Measurements from ENCODE around the gene HNRNPUL2.
A peak's percentile ranks its signal among the peaks of the same experiment; 100 is the strongest.
"Not testable (repeated sequence)": the region's sequence is repeated elsewhere in the genome, so short reads cannot be mapped to it uniquely, and the experiment has no call there.

Gene HNRNPUL2

DNA sequence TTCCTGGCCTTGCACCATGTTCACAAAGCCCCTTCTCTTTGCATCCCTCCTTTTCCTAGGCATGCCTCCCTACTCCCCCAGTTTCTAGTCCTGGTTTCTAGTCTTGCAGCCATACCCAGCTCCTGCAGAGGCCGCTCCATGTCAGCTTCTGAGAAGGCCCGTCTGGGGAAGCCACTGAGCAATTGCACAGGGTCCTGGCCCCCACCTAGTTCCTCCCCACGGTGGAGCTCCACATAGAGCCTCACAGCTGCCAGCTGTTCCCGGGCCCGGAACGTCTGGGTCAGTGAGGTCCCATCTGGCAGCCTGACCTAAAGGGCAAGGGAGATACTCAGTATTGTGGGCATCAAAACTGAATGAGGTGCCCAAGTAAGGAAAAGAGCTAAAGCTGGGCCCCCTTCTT lies 50.6 kb downstream of the HNRNPUL2 start:
- ATAC-seq = no peak

DNA sequence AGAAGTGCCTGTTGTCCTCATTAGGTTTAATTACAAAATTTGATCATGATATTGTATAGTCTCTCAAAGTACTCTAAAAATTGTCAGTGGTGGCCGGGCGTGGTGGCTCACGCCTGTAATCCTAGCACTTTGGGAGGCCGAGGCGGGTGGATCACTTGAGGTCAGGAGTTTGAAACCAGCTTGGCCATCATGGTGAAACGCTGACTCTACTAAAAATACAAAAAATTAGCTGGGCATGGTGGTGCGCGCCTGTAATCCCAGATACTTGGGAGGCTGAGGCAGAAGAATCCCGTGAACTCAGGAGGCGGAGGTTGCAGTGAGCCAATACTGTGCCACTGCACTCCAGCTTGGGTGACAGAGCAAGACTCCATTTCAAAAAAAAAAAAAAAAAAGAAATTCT lies 51.8 kb downstream of the HNRNPUL2 start:
- not testable (repeated sequence) for ATAC-seq

More for the DNA sequence above, 50.6 kb downstream of the HNRNPUL2 start:
- TF ChIP-seq ZNF8 (CRISPR knock-in tag; IDR thresholded peaks at IDR 0.05) (no peak), ZC3H10 (CRISPR knock-in tag; IDR thresholded peaks at IDR 0.05) (no peak), ARNTL (CRISPR knock-in tag; IDR thresholded peaks at IDR 0.05; ENCODE audit: borderline replicate concordance, low read depth) (no peak), ZFP3 (CRISPR knock-in tag; IDR thresholded peaks at IDR 0.05) (no peak), ISL1 (CRISPR knock-in tag; IDR thresholded peaks at IDR 0.05) (no peak), CSDC2 (CRISPR knock-in tag; IDR thresholded peaks at IDR 0.05) (no peak), TOX (CRISPR knock-in tag; IDR thresholded peaks at IDR 0.05; ENCODE audit: borderline replicate concordance) (no peak)
- TF ChIP-seq, protein P1, sequence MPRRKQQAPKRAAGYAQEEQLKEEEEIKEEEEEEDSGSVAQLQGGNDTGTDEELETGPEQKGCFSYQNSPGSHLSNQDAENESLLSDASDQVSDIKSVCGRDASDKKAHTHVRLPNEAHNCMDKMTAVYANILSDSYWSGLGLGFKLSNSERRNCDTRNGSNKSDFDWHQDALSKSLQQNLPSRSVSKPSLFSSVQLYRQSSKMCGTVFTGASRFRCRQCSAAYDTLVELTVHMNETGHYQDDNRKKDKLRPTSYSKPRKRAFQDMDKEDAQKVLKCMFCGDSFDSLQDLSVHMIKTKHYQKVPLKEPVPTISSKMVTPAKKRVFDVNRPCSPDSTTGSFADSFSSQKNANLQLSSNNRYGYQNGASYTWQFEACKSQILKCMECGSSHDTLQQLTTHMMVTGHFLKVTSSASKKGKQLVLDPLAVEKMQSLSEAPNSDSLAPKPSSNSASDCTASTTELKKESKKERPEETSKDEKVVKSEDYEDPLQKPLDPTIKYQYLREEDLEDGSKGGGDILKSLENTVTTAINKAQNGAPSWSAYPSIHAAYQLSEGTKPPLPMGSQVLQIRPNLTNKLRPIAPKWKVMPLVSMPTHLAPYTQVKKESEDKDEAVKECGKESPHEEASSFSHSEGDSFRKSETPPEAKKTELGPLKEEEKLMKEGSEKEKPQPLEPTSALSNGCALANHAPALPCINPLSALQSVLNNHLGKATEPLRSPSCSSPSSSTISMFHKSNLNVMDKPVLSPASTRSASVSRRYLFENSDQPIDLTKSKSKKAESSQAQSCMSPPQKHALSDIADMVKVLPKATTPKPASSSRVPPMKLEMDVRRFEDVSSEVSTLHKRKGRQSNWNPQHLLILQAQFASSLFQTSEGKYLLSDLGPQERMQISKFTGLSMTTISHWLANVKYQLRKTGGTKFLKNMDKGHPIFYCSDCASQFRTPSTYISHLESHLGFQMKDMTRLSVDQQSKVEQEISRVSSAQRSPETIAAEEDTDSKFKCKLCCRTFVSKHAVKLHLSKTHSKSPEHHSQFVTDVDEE (CRISPR knock-in tag; IDR thresholded peaks at IDR 0.05) = no peak

DNA sequence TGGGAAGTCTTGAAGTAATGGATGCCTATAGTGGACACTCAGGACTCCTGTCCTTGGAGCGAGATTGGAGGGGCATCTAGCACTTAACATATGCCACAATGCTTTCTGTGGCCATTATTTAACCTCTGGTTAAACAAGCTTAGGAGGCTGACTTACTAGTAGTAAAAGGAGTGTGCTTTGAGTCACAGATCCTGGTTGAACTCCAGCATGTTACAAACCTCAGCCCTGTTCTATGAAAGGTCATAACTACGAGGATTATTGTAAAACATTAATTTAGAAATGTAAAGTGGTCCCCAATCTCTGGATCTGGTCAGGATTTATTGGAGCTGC lies 54.1 kb downstream of the HNRNPUL2 start:
- no peak for ATAC-seq
- TF ChIP-seq SNAI2 (CRISPR knock-in tag; IDR thresholded peaks at IDR 0.05) (no peak), PPARA (CRISPR knock-in tag; IDR thresholded peaks at IDR 0.05; ENCODE audit: borderline replicate concordance) (no peak), OSR1 (CRISPR knock-in tag; IDR thresholded peaks at IDR 0.05) (no peak)
- TF ChIP-seq, protein P2, sequence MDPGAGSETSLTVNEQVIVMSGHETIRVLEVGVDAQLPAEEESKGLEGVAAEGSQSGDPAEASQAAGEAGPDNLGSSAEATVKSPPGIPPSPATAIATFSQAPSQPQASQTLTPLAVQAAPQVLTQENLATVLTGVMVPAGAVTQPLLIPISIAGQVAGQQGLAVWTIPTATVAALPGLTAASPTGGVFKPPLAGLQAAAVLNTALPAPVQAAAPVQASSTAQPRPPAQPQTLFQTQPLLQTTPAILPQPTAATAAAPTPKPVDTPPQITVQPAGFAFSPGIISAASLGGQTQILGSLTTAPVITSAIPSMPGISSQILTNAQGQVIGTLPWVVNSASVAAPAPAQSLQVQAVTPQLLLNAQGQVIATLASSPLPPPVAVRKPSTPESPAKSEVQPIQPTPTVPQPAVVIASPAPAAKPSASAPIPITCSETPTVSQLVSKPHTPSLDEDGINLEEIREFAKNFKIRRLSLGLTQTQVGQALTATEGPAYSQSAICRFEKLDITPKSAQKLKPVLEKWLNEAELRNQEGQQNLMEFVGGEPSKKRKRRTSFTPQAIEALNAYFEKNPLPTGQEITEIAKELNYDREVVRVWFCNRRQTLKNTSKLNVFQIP (CRISPR knock-in tag; IDR thresholded peaks at IDR 0.05; ENCODE audit: borderline replicate concordance, low read depth) = no peak
- TF ChIP-seq, protein P1 (CRISPR knock-in tag; IDR thresholded peaks at IDR 0.05) = no peak

DNA sequence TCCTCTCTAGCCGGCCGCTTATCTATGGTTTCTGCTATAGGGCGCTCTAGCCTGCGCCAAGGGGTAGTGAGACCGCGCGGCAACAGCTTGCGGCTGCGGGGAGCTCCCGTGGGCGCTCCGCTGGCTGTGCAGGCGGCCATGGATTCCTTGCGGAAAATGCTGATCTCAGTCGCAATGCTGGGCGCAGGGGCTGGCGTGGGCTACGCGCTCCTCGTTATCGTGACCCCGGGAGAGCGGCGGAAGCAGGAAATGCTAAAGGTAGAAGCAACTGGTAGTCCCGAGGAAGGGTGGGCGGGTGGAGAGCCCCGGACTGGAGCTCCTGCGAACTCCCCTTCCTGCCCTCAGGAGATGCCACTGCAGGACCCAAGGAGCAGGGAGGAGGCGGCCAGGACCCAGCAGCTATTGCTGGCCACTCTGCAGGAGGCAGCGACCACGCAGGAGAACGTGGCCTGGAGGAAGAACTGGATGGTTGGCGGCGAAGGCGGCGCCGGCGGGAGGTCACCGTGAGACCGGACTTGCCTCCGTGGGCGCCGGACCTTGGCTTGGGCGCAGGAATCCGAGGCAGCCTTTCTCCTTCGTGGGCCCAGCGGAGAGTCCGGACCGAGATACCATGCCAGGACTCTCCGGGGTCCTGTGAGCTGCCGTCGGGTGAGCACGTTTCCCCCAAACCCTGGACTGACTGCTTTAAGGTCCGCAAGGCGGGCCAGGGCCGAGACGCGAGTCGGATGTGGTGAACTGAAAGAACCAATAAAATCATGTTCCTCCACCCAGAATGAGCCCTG lies 55.5 kb downstream of the HNRNPUL2 start, which contains the start of the genes LBHD1 and UQCC3:
LBHD1 (minus strand) TSS at position 660 of the 782 bp plus-strand sequence. CDS start 2,236 bp downstream, outside the sequence.
UQCC3 (plus strand) TSS at position 66 of the 782 bp plus-strand sequence; CDS start at position 139, 73 bp downstream.
- TF ChIP-seq SNAI2 (CRISPR knock-in tag; IDR thresholded peaks at IDR 0.05) (no peak), CSDC2 (CRISPR knock-in tag; IDR thresholded peaks at IDR 0.05) (no peak), ZNF70 (CRISPR knock-in tag; IDR thresholded peaks at IDR 0.05) (no peak), OSR1 (CRISPR knock-in tag; IDR thresholded peaks at IDR 0.05) (no peak), ZFP3 (CRISPR knock-in tag; IDR thresholded peaks at IDR 0.05) (no peak)
- TF ChIP-seq, protein P3, sequence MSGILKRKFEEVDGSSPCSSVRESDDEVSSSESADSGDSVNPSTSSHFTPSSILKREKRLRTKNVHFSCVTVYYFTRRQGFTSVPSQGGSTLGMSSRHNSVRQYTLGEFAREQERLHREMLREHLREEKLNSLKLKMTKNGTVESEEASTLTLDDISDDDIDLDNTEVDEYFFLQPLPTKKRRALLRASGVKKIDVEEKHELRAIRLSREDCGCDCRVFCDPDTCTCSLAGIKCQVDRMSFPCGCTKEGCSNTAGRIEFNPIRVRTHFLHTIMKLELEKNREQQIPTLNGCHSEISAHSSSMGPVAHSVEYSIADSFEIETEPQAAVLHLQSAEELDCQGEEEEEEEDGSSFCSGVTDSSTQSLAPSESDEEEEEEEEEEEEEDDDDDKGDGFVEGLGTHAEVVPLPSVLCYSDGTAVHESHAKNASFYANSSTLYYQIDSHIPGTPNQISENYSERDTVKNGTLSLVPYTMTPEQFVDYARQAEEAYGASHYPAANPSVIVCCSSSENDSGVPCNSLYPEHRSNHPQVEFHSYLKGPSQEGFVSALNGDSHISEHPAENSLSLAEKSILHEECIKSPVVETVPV (CRISPR knock-in tag; IDR thresholded peaks at IDR 0.05) = no peak
- peak; percentile 87 for ATAC-seq

DNA sequence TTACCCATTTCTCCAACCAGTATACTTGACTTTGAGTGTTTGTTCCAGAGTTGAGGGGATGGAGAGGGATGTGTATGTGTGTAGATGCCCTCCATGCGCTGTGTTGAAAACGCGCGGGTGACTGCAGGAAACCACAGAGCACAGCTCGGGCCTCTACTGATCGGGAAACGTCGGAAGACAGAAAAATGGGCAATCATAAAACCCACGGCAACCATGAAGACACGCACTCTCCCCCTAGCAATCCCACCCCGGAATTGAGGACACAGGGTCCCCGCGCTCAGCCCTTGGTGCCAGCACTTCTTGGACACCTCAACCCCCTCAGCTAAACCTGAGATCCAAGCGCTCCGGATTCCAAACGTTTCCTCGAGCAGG lies 56.0 kb downstream of the HNRNPUL2 start:
- ATAC-seq = peak; percentile 41
- TF ChIP-seq ZC3H10 (CRISPR knock-in tag; IDR thresholded peaks at IDR 0.05) (no peak), SNAI2 (CRISPR knock-in tag; IDR thresholded peaks at IDR 0.05) (no peak)

Data from SK-N-SH treated with all-trans-retinoic acid at 6 μM for 48 hours (cell line).